Endothelial cell of umbilical vein (primary cell): ENCODE data around the gene CAMTA1. TPM values are rescaled to one million over a fixed set of nuclear protein-coding genes. Genes with fewer than 3 reads are reported as not detected.

Source experiments
- BruUV-seq: library from RNA; stranded (reverse); fragments of 400-500 nt; replicated peaks from 2 replicates; lab custom pipeline; 2021; lab: Mats Ljungman, UMichigan
- CTCF ChIA-PET: fragments of 300-600, 350-600 bp; sonication (Branson Sonifier 250); formaldehyde crosslinking; loops from one replicate; lab custom pipeline; 2021; ENCODE audit warnings: antibody characterized with exemption, inconsistent platforms; lab: Charles Lee
- POLR2A ChIA-PET: fragments of 300-600, 350-600 bp; sonication (Branson Sonifier 250); formaldehyde crosslinking; loops from one replicate; lab custom pipeline; 2021; ENCODE audit warnings: antibody characterized with exemption, inconsistent platforms; lab: Charles Lee
- DNase-seq: peaks from one replicate; pipeline ENCODE4 v3.0.0-alpha.2; 2011; ENCODE audit warnings: low read depth, low spot score
- FAIRE-seq: peaks from 2 replicates; lab custom pipeline; 2011; peaks lifted over from hg19 to GRCh38; lab: Jason Lieb, UNC
- H2AFZ ChIP-seq: 2 replicates; pipeline ENCODE4 v1.6.0; 2012; ENCODE audit warnings: low read depth, low read length, control low read depth, inconsistent platforms
- H3K27ac ChIP-seq: 2 replicates; pipeline ENCODE4 v1.5.1; 2011; ENCODE audit warnings: low read depth, mild to moderate bottlenecking, control low read depth, low read length, moderate library complexity; ENCODE audit not compliant: insufficient read depth
- H3K27me3 ChIP-seq, 2 experiments: 2 replicates each; pipeline versions ENCODE4 v1.6.0 to v1.6.1; 2011; ENCODE audit warnings: low read length in 2 of 2, mixed read lengths in 1 of 2; ENCODE audit not compliant: control insufficient read depth in 2 of 2, insufficient read depth in 2 of 2
- H3K36me3 ChIP-seq, 2 experiments: 2 replicates in 1 of 2; 3 replicates in 1 of 2; pipeline ENCODE4 v1.5.1; 2011; ENCODE audit warnings: low read length in 2 of 2, mild to moderate bottlenecking in 1 of 2, moderate library complexity in 1 of 2; ENCODE audit not compliant: control insufficient read depth in 2 of 2, insufficient read depth in 2 of 2; ENCODE audit errors: extremely low read depth in 1 of 2
- H3K4me1 ChIP-seq: 3 replicates; pipeline ENCODE4 v1.5.1; 2011; ENCODE audit warnings: mild to moderate bottlenecking, low read length; ENCODE audit not compliant: control insufficient read depth, insufficient read depth; ENCODE audit errors: extremely low read depth
- H3K4me2 ChIP-seq: 2 replicates; pipeline ENCODE4 v1.6.1; 2011; ENCODE audit warnings: low read length, control low read depth, mixed read lengths; ENCODE audit not compliant: insufficient read depth
- H3K4me3 ChIP-seq, 3 experiments: fragments of 200-600 bp in 1 of 3; sonication (generic), shearing (Covaris generic) in 1 of 3; replicated peaks in 1 of 3; 2 replicates each; pipeline ENCODE4 v1.5.1; 2011 to 2016; ENCODE audit warnings: control low read depth in 3 of 3, low read length in 3 of 3, mild to moderate bottlenecking in 2 of 3, inconsistent platforms in 1 of 3, low read depth in 1 of 3, moderate library complexity in 1 of 3; ENCODE audit not compliant: insufficient read depth in 1 of 3
- H3K79me2 ChIP-seq: 2 replicates; pipeline ENCODE4 v1.6.0; 2012; ENCODE audit warnings: low read length, inconsistent platforms; ENCODE audit not compliant: control insufficient read depth, insufficient read depth
- H3K9ac ChIP-seq: replicated peaks from 2 replicates; pipeline ENCODE3; 2011; ENCODE audit warnings: low read length, control low read depth; ENCODE audit not compliant: insufficient read depth; ENCODE audit errors: extremely low read depth
- H3K9me1 ChIP-seq: replicated peaks from 3 replicates; pipeline ENCODE4 v1.6.0; 2011; ENCODE audit warnings: mild to moderate bottlenecking, low read length; ENCODE audit not compliant: control insufficient read depth, insufficient read depth; ENCODE audit errors: extremely low read depth
- H3K9me3 ChIP-seq: replicated peaks from 2 replicates; pipeline ENCODE4 v1.5.1; 2012; ENCODE audit warnings: low read length, inconsistent platforms; ENCODE audit not compliant: control insufficient read depth, insufficient read depth
- H4K20me1 ChIP-seq: replicated peaks from 2 replicates; pipeline ENCODE3; 2011; ENCODE audit warnings: mild to moderate bottlenecking, low read length; ENCODE audit not compliant: control insufficient read depth, insufficient read depth; ENCODE audit errors: extremely low read depth
- EZH2 ChIP-seq: IDR thresholded peaks from 2 replicates; pipeline ENCODE4 v1.6.1; 2012; ENCODE audit warnings: borderline replicate concordance, low read depth, mild to moderate bottlenecking, moderate library complexity, low read length, inconsistent platforms; ENCODE audit not compliant: severe bottlenecking
- FOS ChIP-seq: IDR thresholded peaks from 2 replicates; pipeline ENCODE4 v1.6.1; 2011; ENCODE audit warnings: mild to moderate bottlenecking, low read length, moderate library complexity, borderline replicate concordance; ENCODE audit not compliant: insufficient read depth
- GATA2 ChIP-seq: IDR thresholded peaks from 2 replicates; pipeline ENCODE4 v1.7.0; 2011; ENCODE audit warnings: low read depth, mild to moderate bottlenecking, moderate library complexity, mixed read lengths, low read length; ENCODE audit not compliant: insufficient read length, insufficient read depth
- JUN ChIP-seq: IDR thresholded peaks from 2 replicates; pipeline ENCODE4 v1.6.1; 2011; ENCODE audit warnings: borderline replicate concordance, low read depth; ENCODE audit not compliant: insufficient read length, insufficient read depth
- MYC ChIP-seq: IDR thresholded peaks from one replicate; pipeline ENCODE4 v1.6.1; 2011; ENCODE audit warnings: mild to moderate bottlenecking, low read depth, low read length
- POLR2A ChIP-seq: IDR thresholded peaks from 2 replicates; pipeline ENCODE4 v1.6.1; 2012; ENCODE audit warnings: low read depth, mild to moderate bottlenecking, control low read depth, low read length
- POLR2AphosphoS5 ChIP-seq: IDR thresholded peaks from 2 replicates; pipeline ENCODE4 v1.6.1; 2012; ENCODE audit warnings: low read depth, mild to moderate bottlenecking, control low read depth, low read length, moderate library complexity; ENCODE audit not compliant: insufficient read depth
- dilution Hi-C: fragments of 300-500 bp; cut with MboI; formaldehyde crosslinking; loops from one replicate; pipeline ENCODE4 v1.15.0; 2019; ENCODE audit warnings: low sequenced_read_pairs; ENCODE audit not compliant: extremely low pct_ligation_motif_present
- intact Hi-C: fragments of 100-400 bp; cut with micrococcal nuclease; formaldehyde crosslinking; loops from one replicate; pipeline ENCODE4 v1.10.0; 2022
- polyA plus RNA-seq, 4 experiments: library from polyadenylated mRNA; depleted of rRNA in 3 of 4; stranded (reverse) in 3 of 4; unstranded in 1 of 4; fragments of >200 nt; gene quantifications; 2 replicates each; pipeline versions ENCODE4 v1.2.1 to v1.2.3, GENCODE V29; 2011 to 2012; ENCODE audit warnings: missing spikeins in 1 of 4
- total RNA-seq: library from RNA; stranded (reverse); gene quantifications from 2 replicates; pipeline ENCODE4 v1.2.3, GENCODE V29; 2021
- TF ChIP-seq, protein P1 (sequence below): IDR thresholded peaks from 2 replicates; pipeline ENCODE4 v1.6.1; 2011; ENCODE audit not compliant: insufficient read depth, insufficient read length
- TF ChIP-seq, protein P2 (sequence below), 2 donors: IDR thresholded peaks; 1 replicate in 1 of 2; 2 replicates in 1 of 2; pipeline ENCODE4 v1.5.1; 2011; ENCODE audit warnings: low read length in 2 of 2, mild to moderate bottlenecking in 2 of 2, moderate library complexity in 2 of 2, control low read depth in 1 of 2, inconsistent platforms in 1 of 2, low read depth in 1 of 2; ENCODE audit not compliant: insufficient read depth in 1 of 2; ENCODE audit errors: extremely low read depth in 1 of 2

CAMTA1 gene
- total and polyA plus RNA-seq, 2 donors (not counting 3 experiments of a cell fraction or from before 2014, with no cell fraction given), result 50.8 to 92.7 TPM

DNA sequence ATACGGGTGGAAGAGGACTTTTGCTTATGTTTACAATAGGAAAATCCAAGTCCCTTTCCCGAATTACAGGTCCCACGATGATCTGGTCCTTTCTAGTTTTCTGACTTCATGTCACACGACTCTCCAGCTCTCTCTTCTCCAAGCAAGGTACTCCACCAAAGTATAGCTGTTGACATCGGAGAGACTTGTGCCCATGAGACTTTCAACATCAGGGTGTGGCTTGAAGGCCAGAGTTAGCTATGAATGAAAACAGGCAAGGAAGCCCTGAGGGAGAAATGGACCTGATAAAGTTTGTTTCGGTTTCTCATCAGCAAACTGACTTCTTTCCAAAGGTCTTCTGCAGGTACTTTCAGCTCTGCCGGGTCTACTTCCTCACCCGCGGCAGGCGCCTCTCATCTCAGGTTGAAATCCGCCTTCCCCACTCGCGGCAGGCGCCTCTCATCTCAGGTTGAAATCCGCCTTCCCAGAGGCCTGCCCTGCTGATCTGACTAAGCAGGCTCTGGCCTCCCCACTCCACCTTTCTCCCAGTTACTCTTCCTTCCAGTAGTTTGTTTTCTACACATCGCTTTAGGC is 996.8 kb downstream of the CAMTA1 start:
- FAIRE-seq (no peak), DNase-seq (no peak)
- Histone ChIP-seq H3K36me3 (peaks cover 8 to 10% of the 10 kb centered on the region in 2 experiments), H4K20me1 (no peaks in the 10 kb centered on the region), H3K27ac (no peak overlapping the region), H3K9me3 (no peaks in the 10 kb centered on the region), H3K4me3 (no peak overlapping the region), H3K9ac (no peak overlapping the region), H3K4me1 (peaks cover 6% of the 10 kb centered on the region), H2AFZ (no peak overlapping the region), H3K4me2 (no peak overlapping the region), H3K9me1 (no peaks in the 10 kb centered on the region), H3K27me3 (no peaks in the 10 kb centered on the region), H3K79me2 (no peaks in the 10 kb centered on the region)
- TF ChIP-seq EZH2 (no peak), GATA2 (no peak), POLR2A (no peak), JUN (no peak), POLR2AphosphoS5 (no peak), FOS (no peak), MYC (no peak)
- TF ChIP-seq, protein P1, sequence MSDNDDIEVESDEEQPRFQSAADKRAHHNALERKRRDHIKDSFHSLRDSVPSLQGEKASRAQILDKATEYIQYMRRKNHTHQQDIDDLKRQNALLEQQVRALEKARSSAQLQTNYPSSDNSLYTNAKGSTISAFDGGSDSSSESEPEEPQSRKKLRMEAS, result no peak
- TF ChIP-seq, protein P2, sequence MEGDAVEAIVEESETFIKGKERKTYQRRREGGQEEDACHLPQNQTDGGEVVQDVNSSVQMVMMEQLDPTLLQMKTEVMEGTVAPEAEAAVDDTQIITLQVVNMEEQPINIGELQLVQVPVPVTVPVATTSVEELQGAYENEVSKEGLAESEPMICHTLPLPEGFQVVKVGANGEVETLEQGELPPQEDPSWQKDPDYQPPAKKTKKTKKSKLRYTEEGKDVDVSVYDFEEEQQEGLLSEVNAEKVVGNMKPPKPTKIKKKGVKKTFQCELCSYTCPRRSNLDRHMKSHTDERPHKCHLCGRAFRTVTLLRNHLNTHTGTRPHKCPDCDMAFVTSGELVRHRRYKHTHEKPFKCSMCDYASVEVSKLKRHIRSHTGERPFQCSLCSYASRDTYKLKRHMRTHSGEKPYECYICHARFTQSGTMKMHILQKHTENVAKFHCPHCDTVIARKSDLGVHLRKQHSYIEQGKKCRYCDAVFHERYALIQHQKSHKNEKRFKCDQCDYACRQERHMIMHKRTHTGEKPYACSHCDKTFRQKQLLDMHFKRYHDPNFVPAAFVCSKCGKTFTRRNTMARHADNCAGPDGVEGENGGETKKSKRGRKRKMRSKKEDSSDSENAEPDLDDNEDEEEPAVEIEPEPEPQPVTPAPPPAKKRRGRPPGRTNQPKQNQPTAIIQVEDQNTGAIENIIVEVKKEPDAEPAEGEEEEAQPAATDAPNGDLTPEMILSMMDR (IDR thresholded peaks at IDR 0.05; ENCODE audit: extremely low read depth in 1 of 2, insufficient read depth in 1 of 2, low read depth in 1 of 2, low read length in 2 of 2), result no peak
- ChIA-PET POLR2A (no interaction called here), CTCF (interaction anchor here (0.5 to 1.6 kb wide), 2 partner anchors 114 to 999 kb away, joined by 3 to 5 read pairs; no protein-coding TSS in a partner anchor)
- intact Hi-C loops, result loop anchor here (5.0 kb wide), 1 partner anchor 180 kb away; the partner anchor contains the start of gene PARK7
- dilution Hi-C loops, result no loop called here
- BruUV-seq, result no TSS peak
